HG03520 (cell line): ENCODE measurements around the gene IDI1.
"Not testable (repeated sequence)": the region's sequence is repeated elsewhere in the genome, so short reads cannot be mapped to it uniquely, and the experiment has no call there.

ENCODE experiments used
- ATAC-seq: cut with Tn5 transposase; IDR thresholded peaks from one replicate; pipeline ENCODE4 v1.9.1; 2021; ENCODE audit warnings: mild to moderate bottlenecking, moderate library complexity; ENCODE audit not compliant: unreplicated experiment

The IDI1 gene

DNA sequence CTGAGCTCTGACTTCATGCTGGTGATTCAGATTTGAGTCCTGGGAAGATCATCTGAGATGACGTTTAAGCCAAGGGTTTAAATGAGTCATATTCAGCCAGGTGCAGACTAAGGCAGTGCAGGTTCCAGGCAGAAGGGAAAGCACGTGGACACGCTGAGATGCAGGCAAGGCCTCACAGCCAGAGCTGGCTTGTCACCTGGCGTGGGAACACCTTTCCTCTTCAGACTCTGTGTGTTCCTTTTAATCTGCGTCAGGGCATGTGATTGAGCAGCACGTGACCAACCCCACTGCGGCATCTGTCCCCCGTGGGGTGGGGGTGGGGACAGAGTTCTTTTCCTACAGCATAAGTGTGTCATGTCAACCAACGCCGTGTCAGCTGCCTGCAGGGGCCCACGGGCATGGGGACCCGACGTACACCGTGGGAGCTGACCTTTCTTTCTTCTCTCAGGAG, 12.6 kb downstream of the IDI1 start:
- peak; percentile 80 for ATAC-seq

DNA sequence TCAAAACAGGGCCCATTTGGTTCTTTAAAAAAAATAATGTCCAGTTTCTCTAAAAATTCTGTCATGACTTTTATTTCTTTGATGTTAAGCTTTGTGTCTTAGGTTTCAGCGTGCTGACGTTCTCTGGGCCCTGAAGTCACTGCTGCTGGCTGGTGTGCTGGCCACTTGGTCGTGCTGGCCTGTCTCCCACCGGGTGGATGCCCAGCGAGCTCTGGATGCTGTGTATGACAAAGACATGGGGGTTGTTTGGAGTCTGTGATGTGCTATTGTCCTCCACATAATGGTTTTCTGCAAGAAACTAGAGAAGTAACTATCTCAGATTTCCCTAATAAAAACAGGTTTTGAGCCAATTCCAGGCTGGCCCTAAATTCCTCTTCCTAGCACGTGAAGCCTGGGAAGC, 13.7 kb downstream of the IDI1 start:
- ATAC-seq, result no peak

DNA sequence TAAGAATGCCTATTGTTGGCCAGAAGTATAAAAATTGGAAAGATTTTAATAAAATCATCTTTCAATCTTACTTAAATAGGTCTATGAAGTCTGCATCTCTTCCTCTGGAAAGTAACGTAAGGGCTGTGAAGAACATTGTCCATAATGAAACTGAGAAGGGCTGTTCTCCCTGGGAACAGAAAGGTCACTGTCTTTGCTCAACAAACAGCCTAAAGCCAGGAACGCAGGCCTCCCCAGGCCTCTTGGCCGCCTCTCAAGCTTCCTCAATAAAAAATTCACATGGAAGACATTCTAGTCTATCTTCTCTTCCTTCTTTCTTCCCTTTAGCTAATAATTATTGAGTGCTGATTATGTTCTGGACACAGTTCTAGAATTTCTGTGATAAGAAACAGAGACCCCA, 14.2 kb downstream of the IDI1 start:
- ATAC-seq, result no peak

DNA sequence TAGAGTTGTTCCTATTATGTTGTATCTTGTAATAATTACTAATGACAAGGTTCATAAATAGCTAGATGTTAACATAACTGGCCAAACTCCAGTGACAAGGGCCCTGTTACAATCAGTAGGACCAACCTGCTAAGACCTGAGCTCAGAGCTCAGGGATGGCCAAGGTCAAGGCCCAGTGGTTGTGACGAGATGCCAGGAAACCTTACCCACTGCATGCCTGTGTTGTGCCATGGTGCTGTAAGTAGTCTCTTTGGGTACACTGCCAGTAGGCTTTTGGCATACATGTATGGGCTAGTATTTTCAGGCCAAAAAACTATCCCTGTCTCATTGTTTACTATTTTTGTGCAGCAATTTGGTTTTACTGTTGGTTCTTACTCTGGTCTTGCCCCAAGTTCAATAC, 15.3 kb downstream of the IDI1 start:
- no peak for ATAC-seq

DNA sequence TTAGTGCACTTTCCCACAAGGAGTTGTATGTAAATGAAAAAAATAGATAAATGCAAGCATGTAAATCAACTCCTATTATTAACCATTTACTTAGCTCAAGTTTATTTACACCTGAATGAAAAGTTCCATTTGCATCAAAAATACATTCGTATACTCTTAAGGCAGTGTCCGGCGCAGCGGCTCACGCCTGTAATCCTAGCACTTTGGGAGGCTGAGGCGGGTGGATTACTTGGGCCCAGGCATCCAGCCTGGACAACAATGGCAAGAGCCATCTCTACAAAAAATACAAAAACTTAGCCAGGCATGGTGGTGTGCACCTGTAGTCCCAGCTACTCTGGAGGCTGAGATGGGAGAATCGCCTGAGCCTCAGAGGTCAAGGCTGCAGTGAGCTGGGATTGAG, 19.1 kb downstream of the IDI1 start:
- ATAC-seq, result no peak

DNA sequence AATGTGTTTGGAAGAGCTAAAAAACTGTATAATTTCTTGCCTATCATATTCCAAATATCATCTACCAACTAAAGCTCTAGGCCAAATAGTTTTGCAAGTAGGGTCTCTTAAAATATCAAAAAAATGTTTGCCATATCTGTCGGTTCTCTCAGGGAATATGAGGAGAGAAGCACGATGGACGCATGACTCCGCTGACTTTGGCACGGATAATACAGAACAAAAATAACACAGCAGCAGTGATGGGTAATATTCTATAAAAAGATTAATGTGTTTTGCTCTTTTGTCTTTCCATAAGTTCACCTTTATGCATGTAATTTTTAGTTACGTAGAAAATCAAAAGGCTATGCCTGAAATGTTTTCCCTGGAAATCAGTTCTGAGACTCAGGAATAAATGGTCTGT, 22.3 kb downstream of the IDI1 start:
- ATAC-seq, result no peak

DNA sequence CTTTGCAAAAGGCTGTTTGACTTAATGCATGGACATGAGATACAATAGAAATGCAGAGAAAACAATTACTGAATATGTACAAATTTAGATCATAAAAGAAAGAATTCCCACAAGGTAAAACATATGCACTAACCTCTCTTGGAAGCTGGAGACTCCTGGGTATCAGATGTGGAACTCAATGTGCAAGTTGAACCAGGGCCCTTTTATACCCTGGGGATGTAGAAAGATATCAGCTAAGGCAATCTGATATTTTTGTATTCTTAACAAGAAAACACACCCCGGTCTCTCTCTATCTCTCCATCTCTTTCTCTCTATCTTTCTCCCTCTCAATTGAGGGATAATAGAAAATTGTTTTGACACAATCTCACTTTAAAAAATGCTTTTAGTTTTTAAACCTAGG, 23.2 kb downstream of the IDI1 start, which contains the start of gene IDI2:
TSS of gene IDI2 (minus strand) at position 177 of the 400 bp plus-strand sequence. CDS start 1,136 bp downstream, outside the sequence.
- no peak for ATAC-seq

DNA sequence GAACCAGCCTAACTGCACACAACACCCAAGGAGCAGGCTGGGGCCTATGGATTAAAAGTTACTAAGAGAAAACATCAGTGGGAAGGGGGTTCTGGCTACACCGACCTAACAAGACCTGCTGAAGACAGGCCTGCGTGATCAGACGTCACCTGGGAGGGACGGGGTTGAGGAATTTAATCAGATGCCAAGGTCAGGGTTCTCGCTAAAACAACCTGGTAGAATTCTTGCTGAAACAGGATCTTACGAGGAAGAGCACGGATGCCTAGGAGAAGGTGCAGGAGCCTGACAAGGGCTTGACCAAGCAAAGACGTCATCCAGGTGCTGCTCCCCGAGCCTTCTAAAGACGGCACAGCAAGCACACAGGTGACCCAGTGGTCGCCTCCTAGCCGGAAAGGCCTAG, 24.8 kb downstream of the IDI1 start:
- no peak for ATAC-seq

DNA sequence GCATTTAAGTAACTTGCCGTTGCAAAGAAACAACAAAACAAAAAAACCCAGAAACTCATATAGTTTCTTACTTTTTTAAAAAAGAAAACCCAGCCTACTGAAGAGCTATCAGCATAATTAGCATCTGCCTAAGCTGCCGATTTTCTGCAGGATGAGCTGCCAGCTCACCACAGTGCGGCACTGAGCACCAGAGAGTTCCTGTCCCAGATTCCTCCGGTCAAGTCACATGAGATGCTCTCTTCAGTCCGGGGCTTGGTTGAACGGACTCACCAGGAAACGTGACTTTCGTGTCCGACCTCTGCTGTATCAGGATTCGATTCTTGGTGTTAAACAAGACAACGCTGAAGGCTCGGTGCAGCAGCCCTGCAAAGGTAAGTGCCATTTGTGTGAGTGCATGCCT, 26.5 kb downstream of the IDI1 start:
- ATAC-seq, result no peak

DNA sequence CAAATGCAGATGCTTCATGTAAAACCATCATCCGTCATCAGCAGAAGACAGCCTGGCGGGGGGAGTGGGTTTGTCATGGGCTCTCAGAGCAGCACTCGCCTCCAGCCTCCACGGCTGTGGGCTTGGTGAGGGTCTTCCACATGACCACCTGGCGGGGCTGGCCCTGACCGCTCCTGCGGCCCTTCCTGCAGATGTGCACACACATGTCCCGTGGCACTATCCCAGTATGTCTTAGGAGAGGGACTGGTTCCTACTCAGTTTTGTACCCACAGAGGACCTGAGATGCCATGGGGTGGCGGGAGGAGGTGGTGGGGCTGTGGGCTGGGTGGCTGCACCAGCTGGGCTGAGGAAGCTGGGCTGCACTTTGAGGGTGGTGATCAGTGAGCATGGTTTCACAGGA, 28.0 kb downstream of the IDI1 start:
- no peak for ATAC-seq

DNA sequence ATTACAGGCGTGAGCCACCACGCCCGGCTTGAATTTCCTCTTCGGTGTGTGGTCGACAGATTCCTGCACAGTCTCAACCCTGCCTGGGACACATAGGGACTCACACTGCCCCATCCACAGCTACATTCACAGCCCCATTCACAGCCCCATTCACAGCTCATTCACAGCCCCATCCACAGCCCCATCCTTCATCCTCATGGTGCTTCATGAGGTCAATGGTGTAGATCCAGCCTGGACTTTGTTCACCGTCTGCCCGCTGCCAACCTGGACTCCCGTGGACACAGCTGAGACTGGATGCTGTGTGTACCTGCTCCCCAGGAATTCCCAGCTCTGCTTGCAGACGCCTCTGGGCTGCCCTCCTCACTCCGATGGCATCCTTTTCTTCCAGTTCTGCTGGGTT, 28.5 kb downstream of the IDI1 start:
- ATAC-seq, result no peak

DNA sequence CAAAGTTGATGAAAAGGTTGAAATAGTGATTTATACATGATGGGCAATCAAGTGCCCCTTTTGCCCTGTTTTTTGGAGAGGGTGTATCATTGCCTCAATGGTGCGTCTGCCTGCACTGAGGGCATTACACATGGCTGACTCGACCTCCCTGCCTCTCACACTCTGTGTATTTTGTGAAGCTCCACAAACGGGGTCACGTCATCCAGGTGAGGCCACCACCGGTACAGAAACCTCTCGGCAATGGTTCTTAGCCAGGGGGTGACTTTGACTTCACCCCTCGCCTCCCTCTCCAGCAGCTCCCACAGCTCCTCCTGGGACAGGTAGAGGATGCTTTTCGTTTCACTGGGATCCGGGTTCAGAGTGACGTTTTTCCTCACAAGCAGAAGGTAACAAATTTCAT, 29.6 kb downstream of the IDI1 start:
- no peak for ATAC-seq

DNA sequence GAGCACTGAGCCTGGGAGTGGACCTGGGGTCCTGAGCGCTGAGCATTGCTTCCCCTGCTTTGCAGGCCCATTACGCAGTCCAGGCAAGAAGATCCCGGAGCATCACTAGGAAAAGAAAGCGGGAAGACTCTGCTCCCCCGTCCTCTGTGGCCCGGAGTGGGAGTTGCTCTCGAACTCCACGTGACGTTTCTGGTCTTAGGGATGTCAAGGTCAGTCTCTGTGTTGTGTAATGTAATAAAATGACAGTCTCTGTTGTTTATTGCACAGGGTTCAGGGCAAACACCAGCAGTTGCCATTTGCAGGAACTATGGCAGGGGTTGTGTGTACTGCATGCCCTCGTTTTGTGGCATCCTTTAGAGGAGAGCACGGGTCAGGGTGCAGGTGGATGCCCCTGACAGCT, 33.2 kb downstream of the IDI1 start:
- no peak for ATAC-seq

DNA sequence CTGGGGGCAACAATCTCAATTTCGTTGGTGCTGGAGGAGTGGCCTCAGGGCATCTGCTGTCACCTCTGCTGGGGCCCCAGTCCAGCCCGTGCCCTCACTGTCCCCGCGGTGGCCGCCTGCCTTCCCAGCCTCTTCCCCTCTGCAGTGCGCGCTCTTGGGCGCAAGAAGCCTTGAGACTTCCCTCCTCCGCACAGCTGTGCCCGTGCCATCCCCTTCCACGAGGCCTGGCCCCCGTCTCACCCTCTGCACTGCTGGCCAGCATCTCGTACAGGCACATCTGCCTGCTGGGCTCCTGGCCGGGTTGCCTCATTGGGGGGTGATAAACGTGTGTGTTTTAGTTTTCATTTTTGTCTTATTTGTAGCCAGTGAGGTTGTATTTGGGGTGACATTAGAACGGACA, 37.2 kb downstream of the IDI1 start:
- ATAC-seq, result no peak

DNA sequence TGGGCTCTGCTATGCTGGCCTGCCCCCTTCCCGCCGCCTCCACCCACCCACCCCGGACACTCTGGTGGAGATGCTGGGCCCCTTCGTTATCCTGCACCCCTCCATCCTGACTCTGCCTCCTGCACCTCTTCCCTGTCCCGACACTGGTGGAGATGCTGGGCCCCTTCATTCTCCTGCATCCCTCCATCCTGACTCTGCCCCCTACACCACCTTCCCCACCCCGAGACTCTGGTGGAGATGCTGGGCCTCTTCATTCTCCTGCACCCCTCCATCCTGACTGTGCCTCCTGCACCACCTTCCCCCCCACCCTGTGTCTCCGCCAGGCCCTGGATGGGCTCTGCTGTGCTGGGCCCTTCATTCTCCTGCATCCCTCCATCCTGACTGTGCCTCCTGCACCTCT, 38.2 kb downstream of the IDI1 start:
- no peak for ATAC-seq

DNA sequence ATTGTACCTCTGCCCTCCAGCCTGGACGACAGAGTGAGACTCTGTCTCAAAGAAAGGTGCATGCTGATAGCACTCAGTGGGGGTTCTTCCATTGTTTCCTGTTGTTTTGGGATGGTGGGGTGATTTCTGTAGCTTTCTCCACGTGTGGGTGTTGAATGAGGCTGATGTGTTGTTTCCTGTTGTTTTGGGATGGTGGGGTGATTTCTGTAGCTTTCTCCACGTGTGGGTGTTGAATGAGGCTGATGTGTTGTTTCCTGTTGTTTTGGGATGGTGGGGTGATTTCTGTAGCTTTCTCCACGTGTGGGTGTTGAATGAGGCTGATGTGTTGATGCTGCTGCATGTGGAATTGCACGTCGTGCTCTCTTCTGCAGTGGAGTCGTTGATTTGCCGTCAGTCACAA, 39.0 kb downstream of the IDI1 start:
- not testable (repeated sequence) for ATAC-seq

DNA sequence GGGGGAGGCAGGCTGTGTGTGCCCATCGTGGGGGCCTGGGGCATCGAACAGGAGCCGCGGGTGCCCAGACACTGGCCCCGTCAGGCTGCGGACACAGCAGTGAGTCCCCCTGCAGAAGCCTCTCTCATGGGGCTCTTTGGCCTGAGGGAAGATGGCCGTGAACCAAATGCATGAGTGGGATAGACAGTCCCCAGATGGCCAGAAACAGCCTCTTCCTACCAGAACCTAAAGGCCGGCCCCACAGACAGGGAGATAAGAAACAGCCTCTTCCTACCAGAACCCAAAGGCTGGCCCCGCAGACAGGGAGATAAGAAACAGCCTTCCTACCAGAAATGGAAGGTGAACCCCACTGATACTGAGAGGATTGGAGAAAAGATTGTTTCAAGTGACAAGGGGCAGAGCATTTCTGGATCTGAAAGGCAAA, 39.8 kb downstream of the IDI1 start:
- no peak for ATAC-seq

DNA sequence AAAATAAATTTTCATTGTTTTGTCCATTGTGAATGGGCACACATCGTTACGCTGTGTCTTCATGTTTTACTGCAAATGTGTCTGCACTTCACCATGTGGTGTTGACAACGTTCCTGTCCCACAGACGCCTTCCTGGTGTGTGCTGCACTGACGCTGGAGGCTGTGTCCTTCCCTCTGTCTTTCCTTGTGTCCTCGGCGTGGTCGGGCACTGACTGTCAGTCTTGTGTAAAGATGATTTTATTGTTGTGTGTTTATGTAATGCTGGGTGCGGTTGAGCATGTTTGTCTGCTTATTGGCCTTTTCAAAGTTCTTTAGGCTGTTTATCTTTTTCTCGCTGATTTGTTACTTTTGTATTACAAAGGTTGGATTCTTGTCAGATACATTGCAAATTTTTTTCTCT, 41.3 kb downstream of the IDI1 start:
- ATAC-seq, result no peak

DNA sequence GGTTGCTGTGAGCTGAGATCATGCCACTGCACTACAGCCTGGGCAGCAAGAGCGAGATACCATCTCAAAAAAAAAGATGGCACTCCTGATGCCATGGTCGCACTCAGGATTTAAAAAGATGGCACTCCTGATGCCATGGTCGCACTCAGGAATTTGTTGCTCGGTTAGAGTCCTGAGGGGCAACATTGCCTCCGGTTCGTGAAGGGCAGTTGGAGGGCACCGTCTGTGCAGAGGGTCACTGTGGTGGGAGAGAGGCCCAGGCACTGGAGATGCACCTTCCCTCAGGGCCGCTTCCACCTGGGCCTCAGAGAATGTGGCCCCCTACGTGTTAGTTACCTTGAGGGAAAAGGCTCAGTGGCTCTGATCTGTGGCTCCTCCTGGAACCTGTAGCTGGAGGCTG, 42.3 kb downstream of the IDI1 start:
- ATAC-seq, result no peak

DNA sequence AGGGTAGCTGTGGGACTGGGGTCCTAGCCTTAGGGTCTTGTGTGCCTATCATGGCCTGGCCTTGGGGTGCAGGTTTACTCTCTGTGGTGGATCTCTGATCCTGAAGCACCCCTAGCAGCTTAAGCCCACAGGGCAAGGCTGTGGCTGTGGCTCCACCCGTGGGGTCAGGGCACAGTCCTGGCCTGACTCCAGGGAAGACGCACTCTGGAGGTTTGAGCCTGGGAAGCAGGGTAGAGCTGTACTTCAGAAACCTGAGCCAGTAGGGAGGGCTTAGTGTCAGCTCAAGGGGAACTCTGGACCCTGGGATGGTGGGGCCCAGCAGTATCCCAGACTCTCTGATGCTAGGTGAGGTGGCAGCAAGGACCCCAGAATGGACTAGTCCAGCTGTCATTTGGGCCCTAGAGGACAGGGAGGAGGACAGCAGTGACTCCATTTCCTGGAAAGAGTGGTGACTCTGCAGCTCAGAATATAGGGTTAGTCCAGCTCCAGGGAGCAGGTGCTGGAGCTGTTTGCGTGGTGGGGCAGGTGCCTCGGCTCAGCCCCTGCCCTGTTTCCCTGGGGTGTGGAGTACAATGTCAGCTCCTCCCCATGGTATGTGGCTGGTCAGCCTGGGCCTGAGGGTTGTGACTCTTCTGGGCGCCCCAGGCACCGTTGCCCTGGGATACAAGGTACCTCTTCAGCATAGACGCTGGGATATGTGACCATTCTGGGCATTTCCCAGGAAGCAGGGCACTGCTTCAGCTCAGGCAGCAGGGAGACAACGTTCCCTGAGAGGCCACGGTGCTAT, 44.8 kb downstream of the IDI1 start:
- no peak for ATAC-seq

DNA sequence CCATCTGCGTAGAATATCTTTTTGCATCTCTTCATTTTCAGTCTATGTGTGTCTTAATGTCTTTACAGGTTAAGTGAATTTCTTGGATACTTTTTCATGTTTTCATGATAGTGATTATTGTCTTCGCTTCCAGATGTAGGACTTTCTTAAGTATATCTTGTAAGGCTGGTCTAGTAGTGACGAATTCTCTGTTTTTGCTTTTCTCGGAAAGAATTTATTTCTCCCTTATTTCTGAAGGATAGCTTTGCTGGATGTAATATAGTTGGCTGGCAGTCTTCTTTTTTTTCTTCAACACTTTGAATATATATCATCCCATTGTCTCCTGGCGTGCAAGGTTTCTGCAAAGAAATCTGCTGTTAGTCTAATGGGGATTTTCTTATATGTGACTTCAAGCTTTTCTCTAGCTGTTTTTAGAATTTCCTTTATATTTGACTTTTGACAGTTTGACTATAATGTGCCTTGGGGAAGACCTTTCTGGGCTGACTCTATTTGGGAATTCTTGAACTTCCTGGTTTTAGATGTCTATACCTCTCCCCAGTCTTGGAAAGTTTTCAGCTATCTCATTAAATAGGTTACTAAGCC, 46.4 kb downstream of the IDI1 start:
- no peak for ATAC-seq

DNA sequence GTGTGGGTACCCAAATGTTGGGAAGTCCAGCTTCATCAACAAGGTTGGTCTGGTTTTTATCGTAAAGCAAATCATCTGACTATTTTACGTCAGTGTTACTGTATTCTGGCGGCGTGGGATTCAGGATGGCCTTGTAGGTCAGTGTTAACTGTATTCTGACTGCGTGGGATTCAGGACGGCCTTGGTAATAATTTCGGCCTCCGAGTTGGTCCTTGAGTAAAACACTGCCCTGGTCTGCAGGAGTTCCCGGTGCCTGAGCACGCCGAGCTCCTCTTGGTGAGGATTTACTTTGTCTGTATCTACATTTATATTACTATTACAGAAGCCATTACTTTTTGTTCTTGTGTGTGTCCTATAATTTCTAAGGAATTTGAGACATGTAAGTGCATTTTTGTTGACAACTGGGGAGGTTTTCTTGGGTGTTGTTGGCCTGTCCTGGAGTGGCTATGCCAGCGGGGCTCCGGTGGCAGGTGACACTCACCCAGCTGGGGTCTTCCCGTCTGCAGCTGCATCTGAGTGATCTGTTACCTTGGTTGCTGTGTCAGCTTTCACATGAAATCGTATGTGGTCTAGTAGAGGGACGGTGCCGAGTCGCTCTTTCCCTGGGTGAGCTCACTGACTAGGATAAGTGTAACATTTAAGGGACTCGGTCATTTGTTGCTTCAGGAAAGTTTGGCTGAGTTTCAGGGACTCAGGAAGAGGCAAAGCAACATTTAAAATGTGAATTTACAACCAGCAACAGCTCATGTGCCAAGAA, 51.5 kb downstream of the IDI1 start:
- ATAC-seq, result no peak
